CD4-positive, alpha-beta memory T cell (primary cell): ENCODE results near the gene TADA3. TPM values are rescaled to one million over a fixed set of nuclear protein-coding genes. Genes with fewer than 3 reads are reported as not detected.
"Not testable (repeated sequence)": the region's sequence is repeated elsewhere in the genome, so short reads cannot be mapped to it uniquely, and the experiment has no call there.

Experiments used
- CTCF ChIA-PET: fragments of 350-600 bp; sonication (Branson Sonifier 250); formaldehyde crosslinking; loops from one replicate; lab custom pipeline; 2021; ENCODE audit warnings: inconsistent platforms; ENCODE audit not compliant: partially characterized antibody; lab: Charles Lee
- POLR2A ChIA-PET: fragments of 350-600 bp; sonication (Branson Sonifier 250); formaldehyde crosslinking; loops from one replicate; lab custom pipeline; 2021; ENCODE audit not compliant: partially characterized antibody; lab: Charles Lee
- DNase-seq, 5 donors: peaks; one replicate each; pipeline versions ENCODE4 v3.0.0 to v3.0.0-alpha.2; 2020 to 2022; ENCODE audit warnings: mixed read lengths in 1 of 5
- H3K27ac ChIP-seq: one replicate; pipeline ENCODE4 v1.7.0; 2013; ENCODE audit warnings: low read depth, low read length
- H3K27me3 ChIP-seq: 2 replicates; pipeline ENCODE4 v1.7.0; 2013; ENCODE audit warnings: mild to moderate bottlenecking, low read length, moderate library complexity; ENCODE audit not compliant: insufficient read depth
- H3K36me3 ChIP-seq: 2 replicates; pipeline ENCODE4 v1.7.0; 2013; ENCODE audit warnings: mild to moderate bottlenecking, low read length, moderate library complexity; ENCODE audit not compliant: insufficient read depth
- H3K4me1 ChIP-seq: 2 replicates; pipeline ENCODE4 v1.7.0; 2013; ENCODE audit warnings: mild to moderate bottlenecking, low read length, moderate library complexity; ENCODE audit not compliant: insufficient read depth
- H3K4me3 ChIP-seq, 2 donors: one replicate each; pipeline ENCODE4 v1.7.0; 2013; ENCODE audit warnings: low read length in 2 of 2, mild to moderate bottlenecking in 1 of 2
- H3K9me3 ChIP-seq, 2 donors: one replicate each; pipeline ENCODE4 v1.7.0; 2013; ENCODE audit warnings: low read length in 2 of 2, control low read depth in 1 of 2; ENCODE audit not compliant: control insufficient read depth in 1 of 2
- H3K27ac Mint-ChIP-seq, 7 donors: one replicate each; pipeline ENCODE4 v1.8.0; 2020 to 2021; ENCODE audit warnings: mixed read lengths in 7 of 7, mild to moderate bottlenecking in 6 of 7, inconsistent platforms in 3 of 7, moderate library complexity in 3 of 7
- H3K27me3 Mint-ChIP-seq, 2 donors: one replicate each; pipeline ENCODE4 v1.8.0; 2020 to 2021; ENCODE audit warnings: mixed read lengths in 2 of 2
- H3K36me3 Mint-ChIP-seq, 2 donors: one replicate each; pipeline ENCODE4 v1.8.0; 2020 to 2021; ENCODE audit warnings: mixed read lengths in 2 of 2, inconsistent platforms in 1 of 2, mild to moderate bottlenecking in 1 of 2
- H3K4me1 Mint-ChIP-seq, 4 donors: one replicate each; pipeline ENCODE4 v1.8.0; 2020 to 2021; ENCODE audit warnings: mixed read lengths in 4 of 4, mild to moderate bottlenecking in 1 of 4
- H3K4me3 Mint-ChIP-seq, 8 donors: one replicate each; pipeline ENCODE4 v1.8.0; 2020 to 2021; ENCODE audit warnings: mixed read lengths in 8 of 8, mild to moderate bottlenecking in 7 of 8, moderate library complexity in 6 of 8, inconsistent platforms in 3 of 8
- H3K9me3 Mint-ChIP-seq, 8 donors: one replicate each; pipeline ENCODE4 v1.8.0; 2020 to 2021; ENCODE audit warnings: mixed read lengths in 8 of 8, mild to moderate bottlenecking in 5 of 8, inconsistent platforms in 3 of 8, moderate library complexity in 1 of 8
- intact Hi-C: fragments of 100-400 bp; cut with micrococcal nuclease; formaldehyde crosslinking; loops from one replicate; pipeline ENCODE4 v1.15.1; 2023
- polyA plus RNA-seq, 2 donors: library from polyadenylated mRNA; unstranded; fragments of 300-500 nt; fragmentation: Illumina TruSeq; gene quantifications; one replicate each; pipeline ENCODE4 v1.2.3, GENCODE V29; 2021
- total RNA-seq, 2 experiments: library from RNA; stranded (reverse); gene quantifications; one replicate each; pipeline ENCODE4 v1.2.3, GENCODE V29; 2021

TADA3 gene
- total and polyA plus RNA-seq, 4 experiments from 2014 or later: 35.3 to 54.6 (median 39.5) TPM

DNA sequence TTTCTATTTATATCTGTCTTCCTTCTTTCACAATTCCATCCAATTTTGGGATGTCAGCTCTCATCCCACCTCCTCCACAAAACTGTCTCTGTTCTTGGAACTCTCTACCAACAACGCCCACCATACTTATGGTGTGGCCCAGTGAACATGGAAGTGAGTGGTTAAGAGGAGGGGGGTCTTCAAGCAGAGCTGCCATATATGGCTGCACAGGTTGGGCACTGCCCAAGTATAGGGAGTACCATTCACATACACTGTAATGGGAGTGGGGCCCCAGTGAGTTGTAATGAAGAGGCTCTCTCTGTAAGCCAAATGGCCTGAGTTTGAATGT, 14.6 kb downstream of the TADA3 start:
- ChIA-PET CTCF (interaction anchor here (1.1 kb wide), 1 partner anchor 154 kb away, joined by 3 read pairs; no protein-coding TSS in a partner anchor), POLR2A (interaction anchor here (0.6 to 2.8 kb wide), 4 partner anchors 8 to 31 kb away, joined by 3 to 9 read pairs (median 4); partner anchors contain the start of genes ARPC4, CAMK1 and OGG1)
- Mint-ChIP-seq H3K36me3 (peaks cover 9 to 11% of the 10 kb centered on the region in 2 donors), H3K9me3 (no peaks in the 10 kb centered on the region), H3K27me3 (no peaks in the 10 kb centered on the region), H3K4me1 (peaks cover 36 to 53% (median 45%) of the 10 kb centered on the region in 4 donors), H3K4me3 (no peak overlapping the region), H3K27ac (peak overlapping the region in 2 of 7 donors; percentile 36 to 75)
- no peak overlapping the region for H3K27ac ChIP-seq
- H3K36me3 ChIP-seq: peaks cover 8% of the 10 kb centered on the region
- no peaks in the 10 kb centered on the region for H3K9me3 ChIP-seq
- H3K27me3 ChIP-seq: no peaks in the 10 kb centered on the region
- H3K4me1 ChIP-seq: peaks cover 45% of the 10 kb centered on the region
- intact Hi-C loops: no loop called here
- no peak for DNase-seq
- no peak overlapping the region for H3K4me3 ChIP-seq

- Mint-ChIP-seq H3K9me3 (no peaks in the 10 kb centered on the region), H3K4me3 (no peak overlapping the region), H3K4me1 (peaks cover 33 to 47% (median 41%) of the 10 kb centered on the region in 4 donors), H3K36me3 (peaks cover 5 to 6% of the 10 kb centered on the region in 2 donors), H3K27me3 (no peaks in the 10 kb centered on the region), H3K27ac (peak overlapping the region in 2 of 7 donors; percentile 36 to 75)
- POLR2A ChIA-PET: interaction anchor here (1.0 to 2.8 kb wide), 3 partner anchors 8 to 32 kb away, joined by 3 to 9 read pairs (median 6); partner anchors contain the start of genes ARPC4 and CAMK1
- Histone ChIP-seq H3K36me3 (peaks cover 2% of the 10 kb centered on the region), H3K4me3 (no peak overlapping the region), H3K9me3 (no peaks in the 10 kb centered on the region), H3K27ac (no peak overlapping the region), H3K27me3 (no peaks in the 10 kb centered on the region), H3K4me1 (peaks cover 45% of the 10 kb centered on the region)
- CTCF ChIA-PET: interaction anchor here (1.1 kb wide), 1 partner anchor 155 kb away, joined by 3 read pairs; no protein-coding TSS in a partner anchor
- intact Hi-C loops: no loop called here
- no peak for DNase-seq
Measured at GRCh38 chr3:9776896-9777693, 15.2 kb downstream of the TADA3 start.

DNA sequence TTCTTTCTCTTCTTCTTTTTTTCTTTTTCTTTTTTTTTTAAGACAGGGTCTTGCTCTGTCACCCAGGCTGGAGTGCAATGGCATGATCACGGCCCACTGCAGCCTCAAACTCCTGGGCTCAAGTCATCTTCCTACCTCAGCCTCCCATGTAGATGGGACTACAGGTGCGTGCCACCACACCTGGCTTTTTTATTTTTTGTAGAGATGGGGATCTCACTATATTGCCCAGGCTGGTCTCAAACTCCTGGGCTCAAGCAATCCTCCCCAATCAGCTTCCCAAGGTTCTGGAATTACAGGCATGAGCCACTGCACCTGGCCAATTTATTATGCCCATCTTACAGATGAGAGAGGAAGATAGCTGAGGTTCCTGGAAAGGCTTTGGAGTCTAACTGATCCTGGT, 21.3 kb downstream of the TADA3 start:
- H3K4me1 ChIP-seq: peaks cover 21% of the 10 kb centered on the region
- H3K27me3 Mint-ChIP-seq, H3K27ac ChIP-seq, intact Hi-C loops, H3K27me3 ChIP-seq, H3K36me3 ChIP-seq, H3K36me3 Mint-ChIP-seq, H3K9me3 ChIP-seq, H3K4me3 ChIP-seq, DNase-seq, H3K9me3 Mint-ChIP-seq: not testable (repeated sequence)
- CTCF ChIA-PET: interaction anchor here (1.1 kb wide), 1 partner anchor 10 kb away, joined by 3 read pairs; no protein-coding TSS in a partner anchor
- H3K4me1 Mint-ChIP-seq: peaks cover 10 to 36% (median 21%) of the 10 kb centered on the region in 4 donors
- H3K4me3 Mint-ChIP-seq: peak overlapping the region in 7 of 8 donors; percentile 25 to 73 (median 44)
- POLR2A ChIA-PET: interaction anchor here (2.1 kb wide), 1 partner anchor 22 kb away, joined by 10 read pairs; the partner anchor contains the start of genes ARPC4 and TADA3
- peak overlapping the region in 2 of 7 donors; percentile 61 to 62 for H3K27ac Mint-ChIP-seq

GRCh38 chr3:9770276-9770812, 21.9 kb downstream of the TADA3 start:
- intact Hi-C loops: no loop called here
- H3K27ac ChIP-seq: no peak overlapping the region
- DNase-seq: no peak
- no peaks in the 10 kb centered on the region for H3K36me3 ChIP-seq
- ChIA-PET CTCF (no interaction called here), POLR2A (interaction anchor here (0.8 to 3.9 kb wide), 6 partner anchors 8 to 374 kb away, joined by 3 to 20 read pairs (median 6); partner anchors contain the start of genes ARPC4, BRPF1, OGG1 and TADA3)
- no peaks in the 10 kb centered on the region for H3K27me3 Mint-ChIP-seq
- H3K27ac Mint-ChIP-seq: peak overlapping the region in 4 of 7 donors; percentile 46 to 77 (median 55)
- H3K4me3 ChIP-seq: peak overlapping the region in 1 of 2 donors; percentile 45
- H3K4me3 Mint-ChIP-seq: peak overlapping the region; percentile 44 to 77 (median 71)
- H3K9me3 Mint-ChIP-seq: no peaks in the 10 kb centered on the region
- H3K9me3 ChIP-seq: no peaks in the 10 kb centered on the region
- peaks cover 10 to 36% (median 21%) of the 10 kb centered on the region in 4 donors for H3K4me1 Mint-ChIP-seq
- peaks cover 21% of the 10 kb centered on the region for H3K4me1 ChIP-seq
- peaks cover 0 to 2% of the 10 kb centered on the region in 2 donors for H3K36me3 Mint-ChIP-seq
- no peaks in the 10 kb centered on the region for H3K27me3 ChIP-seq

DNA sequence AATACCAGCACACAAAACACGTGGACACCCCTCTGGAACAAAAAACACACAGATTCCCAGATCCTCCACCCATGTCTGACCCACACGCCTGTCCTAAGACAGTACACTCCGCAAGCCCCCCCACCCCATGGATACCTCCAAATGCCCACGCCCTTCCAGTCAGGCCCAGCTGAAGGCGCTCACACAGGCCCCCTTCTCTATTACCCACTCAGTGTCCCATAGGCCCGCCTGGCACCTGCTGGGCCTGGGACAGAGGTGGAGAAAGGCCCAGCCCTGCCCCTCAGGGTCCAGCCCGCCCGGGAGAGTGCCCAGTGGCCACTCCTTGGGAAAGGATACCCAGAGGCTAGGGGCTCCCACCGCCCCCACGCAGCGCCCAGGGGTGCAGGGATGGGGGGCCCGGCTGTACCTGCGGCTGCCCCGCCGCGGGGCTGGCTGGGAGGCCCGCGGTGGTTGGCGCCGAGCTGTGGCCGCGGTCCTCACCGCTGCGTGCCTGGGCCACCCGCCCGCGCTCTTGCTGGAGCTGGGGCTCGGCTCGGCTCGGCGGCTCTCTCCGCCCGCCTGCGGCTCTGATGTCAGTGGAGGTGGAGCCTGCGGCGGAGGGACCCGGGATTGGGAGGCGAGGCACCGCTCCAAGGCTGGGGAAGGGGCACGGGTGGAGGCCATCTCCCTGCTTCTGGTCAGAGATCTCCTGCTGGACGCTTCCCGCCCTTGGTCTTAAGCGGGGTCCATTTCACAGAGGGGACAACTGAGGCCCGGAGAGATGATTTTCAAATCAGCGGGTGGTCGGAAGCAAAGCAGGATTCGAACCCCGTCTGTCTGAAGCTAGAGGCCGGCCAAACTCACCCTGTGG, 22.6 kb downstream of the TADA3 start, which contains the start of gene CAMK1:
CAMK1 (minus strand) TSS at position 522 of the 850 bp plus-strand sequence. CDS start 2,198 bp downstream, outside the sequence.
- Histone ChIP-seq H3K27ac (no peak within 1 kb of the TSS), H3K27me3 (no peaks in the 10 kb centered on the region), H3K36me3 (no peaks in the 10 kb centered on the region), H3K4me3 (peak within 1 kb of the TSS in 1 of 2 donors; percentile 45), H3K9me3 (no peaks in the 10 kb centered on the region), H3K4me1 (peaks cover 21% of the 10 kb centered on the region)
- peaks cover 12 to 36% (median 21%) of the 10 kb centered on the region in 4 donors for H3K4me1 Mint-ChIP-seq
- no peaks in the 10 kb centered on the region for H3K27me3 Mint-ChIP-seq
- POLR2A ChIA-PET: interaction anchor here (0.8 to 3.9 kb wide), 8 partner anchors 8 to 373 kb away, joined by 3 to 20 read pairs (median 5); partner anchors contain the start of genes ARPC4, BRPF1, OGG1 and TADA3
- no peaks in the 10 kb centered on the region for H3K9me3 Mint-ChIP-seq
- peak within 1 kb of the TSS; percentile 66 to 77 (median 76) for H3K4me3 Mint-ChIP-seq
- H3K36me3 Mint-ChIP-seq: peaks cover 0 to 2% of the 10 kb centered on the region in 2 donors
- intact Hi-C loops: no loop called here
- CTCF ChIA-PET: no interaction called here
- DNase-seq: peak in 4 of 5 donors; percentile 42 to 56 (median 47)
- H3K27ac Mint-ChIP-seq: peak within 1 kb of the TSS in 5 of 7 donors; percentile 66 to 91 (median 76)

- CTCF ChIA-PET: no interaction called here
- peak overlapping the region in 1 of 2 donors; percentile 45 for H3K4me3 ChIP-seq
Measured at GRCh38 chr3:9769012-9769411, 23.3 kb downstream of the TADA3 start.

More at GRCh38 chr3:9769012-9769411, 23.3 kb downstream of the TADA3 start:
- Mint-ChIP-seq H3K27ac (peak overlapping the region in 5 of 7 donors; percentile 66 to 91 (median 76)), H3K4me3 (peak overlapping the region; percentile 57 to 77 (median 76)), H3K4me1 (peaks cover 12 to 36% (median 21%) of the 10 kb centered on the region in 4 donors), H3K27me3 (no peaks in the 10 kb centered on the region), H3K9me3 (no peaks in the 10 kb centered on the region), H3K36me3 (peaks cover 0 to 2% of the 10 kb centered on the region in 2 donors)
- POLR2A ChIA-PET: interaction anchor here (0.9 to 3.9 kb wide), 5 partner anchors 9 to 119 kb away, joined by 3 to 20 read pairs (median 6); partner anchors contain the start of genes ARPC4, OGG1 and TADA3
- Histone ChIP-seq H3K27ac (no peak overlapping the region), H3K27me3 (no peaks in the 10 kb centered on the region), H3K9me3 (no peaks in the 10 kb centered on the region), H3K4me1 (peaks cover 21% of the 10 kb centered on the region), H3K36me3 (no peaks in the 10 kb centered on the region)
- DNase-seq: no peak
- intact Hi-C loops: no loop called here
